Panc1 (cell line): ENCODE measurements around the gene CFAP299. TPM values are rescaled to one million over a fixed set of nuclear protein-coding genes. Genes with fewer than 3 reads are reported as not detected.

Experiments
- ATAC-seq: fragments of 200-7000 bp; cut with Tn5 transposase; 2 replicates; pipeline ENCODE4 v1.9.1; 2020; ENCODE audit warnings: mild to moderate bottlenecking, moderate library complexity
- BruUV-seq: library from RNA; stranded (reverse); fragments of 400-500 nt; replicated peaks from 2 replicates; lab custom pipeline; 2021; lab: Mats Ljungman, UMichigan
- CTCF ChIA-PET: fragments of 300-600 bp; sonication (Branson Sonifier 250); formaldehyde crosslinking; loops from one replicate; lab custom pipeline; 2022; ENCODE audit warnings: antibody characterized with exemption; lab: Charles Lee
- POLR2A ChIA-PET: fragments of 300-600 bp; sonication (Branson Sonifier 250); formaldehyde crosslinking; loops from one replicate; lab custom pipeline; 2022; ENCODE audit warnings: antibody characterized with exemption; lab: Charles Lee
- DNase-seq: peaks from one replicate; pipeline ENCODE4 v3.0.0-alpha.2; 2010; ENCODE audit warnings: low read depth, low spot score
- H3K27ac ChIP-seq: 2 replicates; pipeline ENCODE4 v1.5.1; 2011; ENCODE audit warnings: mild to moderate bottlenecking, low read length, inconsistent platforms
- H3K27me3 ChIP-seq: fragments of 200-500 bp; sonication (Bioruptor generic); 2 replicates; pipeline ENCODE4 v1.6.0; 2014; ENCODE audit warnings: low read length, inconsistent platforms; ENCODE audit not compliant: control insufficient read depth, insufficient read depth
- H3K36me3 ChIP-seq: fragments of 200-500 bp; sonication (Bioruptor generic); 2 replicates; pipeline ENCODE4 v1.5.1; 2014; ENCODE audit warnings: inconsistent platforms, mild to moderate bottlenecking, low read length, moderate library complexity; ENCODE audit not compliant: control insufficient read depth, insufficient read depth
- H3K4me1 ChIP-seq: 2 replicates; pipeline ENCODE4 v1.5.1; 2011; ENCODE audit warnings: inconsistent platforms, mild to moderate bottlenecking, low read length, moderate library complexity; ENCODE audit not compliant: control insufficient read depth, insufficient read depth
- H3K4me3 ChIP-seq, 2 experiments: 2 replicates each; pipeline ENCODE4 v1.5.1; 2011 to 2012; ENCODE audit warnings: low read depth in 2 of 2, low read length in 2 of 2, mild to moderate bottlenecking in 2 of 2, inconsistent platforms in 1 of 2, moderate library complexity in 1 of 2
- H3K9me3 ChIP-seq: fragments of 200-500 bp; sonication (Bioruptor generic); 2 replicates; pipeline ENCODE4 v1.5.1; 2014; ENCODE audit warnings: low read depth, mild to moderate bottlenecking, inconsistent platforms, low read length, moderate library complexity; ENCODE audit not compliant: control insufficient read depth, insufficient read depth
- POLR2AphosphoS5 ChIP-seq: IDR thresholded peaks from 2 replicates; pipeline ENCODE4 v1.6.1; 2012; ENCODE audit warnings: mild to moderate bottlenecking, low read depth, low read length, moderate library complexity
- REST ChIP-seq, 2 experiments: IDR thresholded peaks; 2 replicates each; pipeline ENCODE4 v1.6.1; 2011 to 2012; ENCODE audit warnings: low read depth in 2 of 2, control low read depth in 1 of 2, low read length in 1 of 2, mild to moderate bottlenecking in 1 of 2, moderate library complexity in 1 of 2; ENCODE audit not compliant: insufficient read depth in 1 of 2
- SIN3A ChIP-seq: IDR thresholded peaks from 2 replicates; pipeline ENCODE4 v1.6.1; 2012; ENCODE audit warnings: low read depth, mild to moderate bottlenecking, low read length, moderate library complexity, borderline replicate concordance; ENCODE audit not compliant: insufficient read depth
- TCF7L2 ChIP-seq: IDR thresholded peaks from 2 replicates; pipeline ENCODE4 v1.6.1; 2011; ENCODE audit warnings: mild to moderate bottlenecking, low read depth, low read length, inconsistent platforms
- in situ Hi-C: cut with HindIII; loops from 2 replicates; pipeline ENCODE4 v1.10.0; 2016; ENCODE audit warnings: low sequenced_read_pairs, low pct_unique_long_range_greater_than_20kb
- intact Hi-C: fragments of 100-400 bp; cut with micrococcal nuclease; formaldehyde crosslinking; loops from one replicate; pipeline ENCODE4 v1.10.0; 2022; ENCODE audit not compliant: unreplicated experiment
- total RNA-seq: library from RNA; stranded (reverse); gene quantifications from one replicate; pipeline ENCODE4 v1.2.1, GENCODE V29; 2021; ENCODE audit not compliant: unreplicated experiment
- TF ChIP-seq, protein P1 (sequence below): fragments of 450-650 bp; IDR thresholded peaks from 2 replicates; pipeline ENCODE4 v1.5.1; 2017; ENCODE audit warnings: mild to moderate bottlenecking

Gene CFAP299
- total RNA-seq, 1 experiment from 2014 or later = not detected

- in situ Hi-C loops = no loop called here
- H3K27ac ChIP-seq = no peak overlapping the region
- ATAC-seq = no peak
- TF ChIP-seq SIN3A = no peak
- TF ChIP-seq, protein P1, sequence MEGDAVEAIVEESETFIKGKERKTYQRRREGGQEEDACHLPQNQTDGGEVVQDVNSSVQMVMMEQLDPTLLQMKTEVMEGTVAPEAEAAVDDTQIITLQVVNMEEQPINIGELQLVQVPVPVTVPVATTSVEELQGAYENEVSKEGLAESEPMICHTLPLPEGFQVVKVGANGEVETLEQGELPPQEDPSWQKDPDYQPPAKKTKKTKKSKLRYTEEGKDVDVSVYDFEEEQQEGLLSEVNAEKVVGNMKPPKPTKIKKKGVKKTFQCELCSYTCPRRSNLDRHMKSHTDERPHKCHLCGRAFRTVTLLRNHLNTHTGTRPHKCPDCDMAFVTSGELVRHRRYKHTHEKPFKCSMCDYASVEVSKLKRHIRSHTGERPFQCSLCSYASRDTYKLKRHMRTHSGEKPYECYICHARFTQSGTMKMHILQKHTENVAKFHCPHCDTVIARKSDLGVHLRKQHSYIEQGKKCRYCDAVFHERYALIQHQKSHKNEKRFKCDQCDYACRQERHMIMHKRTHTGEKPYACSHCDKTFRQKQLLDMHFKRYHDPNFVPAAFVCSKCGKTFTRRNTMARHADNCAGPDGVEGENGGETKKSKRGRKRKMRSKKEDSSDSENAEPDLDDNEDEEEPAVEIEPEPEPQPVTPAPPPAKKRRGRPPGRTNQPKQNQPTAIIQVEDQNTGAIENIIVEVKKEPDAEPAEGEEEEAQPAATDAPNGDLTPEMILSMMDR = no peak
- no peak for TF ChIP-seq REST (IDR thresholded peaks at IDR 0.05; ENCODE audit: insufficient read depth in 1 of 2, low read depth in 2 of 2, low read length in 1 of 2)
- TF ChIP-seq POLR2AphosphoS5 = no peak
- no peak for TF ChIP-seq TCF7L2
- no peaks in the 10 kb centered on the region for H3K27me3 ChIP-seq
- POLR2A ChIA-PET = no interaction called here
- H3K9me3 ChIP-seq = no peaks in the 10 kb centered on the region
- H3K4me1 ChIP-seq = no peaks in the 10 kb centered on the region
- CTCF ChIA-PET = no interaction called here
- DNase-seq = no peak
- H3K4me3 ChIP-seq = no peak overlapping the region
- no peaks in the 10 kb centered on the region for H3K36me3 ChIP-seq
- intact Hi-C loops = loop anchor here (2.0 kb wide), 1 partner anchor 625 kb away; no protein-coding TSS in a partner anchor
- BruUV-seq = no TSS peak
Measured at GRCh38 chr4:80367737-80368136, 32.2 kb downstream of the CFAP299 start.

DNA sequence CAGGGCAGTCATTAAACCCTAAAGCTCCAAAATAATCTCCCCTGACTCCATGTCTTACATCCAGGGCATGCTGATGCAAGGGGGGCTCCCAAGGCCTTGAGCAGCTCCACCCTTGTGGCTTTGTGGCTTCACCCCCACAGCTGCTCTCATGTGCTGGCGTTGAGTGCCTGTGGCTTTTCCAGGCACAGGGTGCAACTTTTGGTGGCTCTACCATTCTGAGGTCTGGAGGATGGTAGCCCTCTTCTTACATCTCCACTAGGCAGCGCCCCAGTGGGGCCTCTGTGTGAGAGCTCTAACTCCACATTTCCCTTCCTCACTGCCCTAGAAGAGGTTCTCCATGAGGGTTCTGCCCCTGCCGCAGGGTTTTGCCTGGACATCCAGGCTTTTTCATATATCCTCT is 35.1 kb downstream of the CFAP299 start:
- intact Hi-C loops = no loop called here
- TF ChIP-seq SIN3A (no peak), REST (IDR thresholded peaks at IDR 0.05; ENCODE audit: insufficient read depth in 1 of 2, low read depth in 2 of 2, low read length in 1 of 2) (no peak), POLR2AphosphoS5 (no peak), TCF7L2 (no peak)
- TF ChIP-seq, protein P1 = no peak
- POLR2A ChIA-PET = no interaction called here
- H3K9me3 ChIP-seq = no peaks in the 10 kb centered on the region
- DNase-seq (no peak), ATAC-seq (no peak)
- no peaks in the 10 kb centered on the region for H3K4me1 ChIP-seq
- H3K36me3 ChIP-seq = no peaks in the 10 kb centered on the region
- H3K4me3 ChIP-seq = no peak overlapping the region
- in situ Hi-C loops = no loop called here
- no TSS peak for BruUV-seq
- H3K27me3 ChIP-seq = no peaks in the 10 kb centered on the region
- CTCF ChIA-PET = no interaction called here
- no peak overlapping the region for H3K27ac ChIP-seq
